ENCODE measurements around the gene NBEA.

DNA sequence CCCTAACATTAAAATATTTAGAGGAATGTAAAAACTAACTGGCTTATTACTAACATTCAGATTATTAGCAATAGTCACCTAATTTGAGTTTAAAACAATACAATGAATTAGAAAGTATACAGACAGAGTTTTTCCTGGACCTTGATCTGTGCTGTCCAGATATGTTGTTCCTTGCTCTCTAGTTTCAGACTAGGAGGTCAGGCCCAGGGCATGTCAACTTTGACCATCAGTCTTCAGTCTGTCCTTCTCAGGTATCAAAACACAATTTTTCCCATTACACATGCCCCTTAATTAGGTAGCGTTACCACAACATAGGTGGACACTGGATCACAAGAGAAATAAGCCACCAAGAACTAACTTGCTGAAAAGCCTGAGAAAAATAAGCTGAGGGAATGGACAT, 337.4 kb downstream of the NBEA start:
- TF ChIP-seq, protein P1, sequence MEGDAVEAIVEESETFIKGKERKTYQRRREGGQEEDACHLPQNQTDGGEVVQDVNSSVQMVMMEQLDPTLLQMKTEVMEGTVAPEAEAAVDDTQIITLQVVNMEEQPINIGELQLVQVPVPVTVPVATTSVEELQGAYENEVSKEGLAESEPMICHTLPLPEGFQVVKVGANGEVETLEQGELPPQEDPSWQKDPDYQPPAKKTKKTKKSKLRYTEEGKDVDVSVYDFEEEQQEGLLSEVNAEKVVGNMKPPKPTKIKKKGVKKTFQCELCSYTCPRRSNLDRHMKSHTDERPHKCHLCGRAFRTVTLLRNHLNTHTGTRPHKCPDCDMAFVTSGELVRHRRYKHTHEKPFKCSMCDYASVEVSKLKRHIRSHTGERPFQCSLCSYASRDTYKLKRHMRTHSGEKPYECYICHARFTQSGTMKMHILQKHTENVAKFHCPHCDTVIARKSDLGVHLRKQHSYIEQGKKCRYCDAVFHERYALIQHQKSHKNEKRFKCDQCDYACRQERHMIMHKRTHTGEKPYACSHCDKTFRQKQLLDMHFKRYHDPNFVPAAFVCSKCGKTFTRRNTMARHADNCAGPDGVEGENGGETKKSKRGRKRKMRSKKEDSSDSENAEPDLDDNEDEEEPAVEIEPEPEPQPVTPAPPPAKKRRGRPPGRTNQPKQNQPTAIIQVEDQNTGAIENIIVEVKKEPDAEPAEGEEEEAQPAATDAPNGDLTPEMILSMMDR (IDR thresholded peaks at IDR 0.05), result no peak
- no peak for TF ChIP-seq POLR2A (IDR thresholded peaks at IDR 0.05)

All from thyroid gland (tissue), 4 donors.